Fibroblast of peridontal ligament (primary cell): ENCODE measurements around the gene PSME3.
"Not testable (repeated sequence)": the region's sequence is repeated elsewhere in the genome, so short reads cannot be mapped to it uniquely, and the experiment has no call there.

Experiments
- DNase-seq: peaks from one replicate; pipeline ENCODE4 v3.0.0-alpha.2; 2010; ENCODE audit errors: extremely low read depth

The PSME3 gene

DNA sequence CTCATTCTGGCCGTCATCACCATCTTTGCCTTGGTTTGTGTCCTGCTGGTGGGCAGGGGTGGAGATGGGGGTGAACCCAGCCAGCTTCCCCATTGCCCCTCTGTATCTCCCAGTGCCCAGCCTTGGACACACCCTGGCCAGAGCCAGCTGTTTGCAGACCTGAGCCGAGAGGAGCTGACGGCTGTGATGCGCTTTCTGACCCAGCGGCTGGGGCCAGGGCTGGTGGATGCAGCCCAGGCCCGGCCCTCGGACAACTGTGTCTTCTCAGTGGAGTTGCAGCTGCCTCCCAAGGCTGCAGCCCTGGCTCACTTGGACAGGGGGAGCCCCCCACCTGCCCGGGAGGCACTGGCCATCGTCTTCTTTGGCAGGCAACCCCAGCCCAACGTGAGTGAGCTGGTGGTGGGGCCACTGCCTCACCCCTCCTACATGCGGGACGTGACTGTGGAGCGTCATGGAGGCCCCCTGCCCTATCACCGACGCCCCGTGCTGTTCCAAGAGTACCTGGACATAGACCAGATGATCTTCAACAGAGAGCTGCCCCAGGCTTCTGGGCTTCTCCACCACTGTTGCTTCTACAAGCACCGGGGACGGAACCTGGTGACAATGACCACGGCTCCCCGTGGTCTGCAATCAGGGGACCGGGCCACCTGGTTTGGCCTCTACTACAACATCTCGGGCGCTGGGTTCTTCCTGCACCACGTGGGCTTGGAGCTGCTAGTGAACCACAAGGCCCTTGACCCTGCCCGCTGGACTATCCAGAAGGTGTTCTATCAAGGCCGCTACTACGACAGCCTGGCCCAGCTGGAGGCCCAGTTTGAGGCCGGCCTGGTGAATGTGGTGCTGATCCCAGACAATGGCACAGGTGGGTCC, 18.4 kb downstream of the PSME3 start:
- DNase-seq = not testable (repeated sequence)

DNA sequence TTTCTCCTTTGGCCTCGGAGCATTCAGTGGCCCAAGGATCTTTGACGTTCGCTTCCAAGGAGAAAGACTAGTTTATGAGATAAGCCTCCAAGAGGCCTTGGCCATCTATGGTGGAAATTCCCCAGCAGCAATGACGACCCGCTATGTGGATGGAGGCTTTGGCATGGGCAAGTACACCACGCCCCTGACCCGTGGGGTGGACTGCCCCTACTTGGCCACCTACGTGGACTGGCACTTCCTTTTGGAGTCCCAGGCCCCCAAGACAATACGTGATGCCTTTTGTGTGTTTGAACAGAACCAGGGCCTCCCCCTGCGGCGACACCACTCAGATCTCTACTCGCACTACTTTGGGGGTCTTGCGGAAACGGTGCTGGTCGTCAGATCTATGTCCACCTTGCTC, 19.2 kb downstream of the PSME3 start:
- DNase-seq = no peak

DNA sequence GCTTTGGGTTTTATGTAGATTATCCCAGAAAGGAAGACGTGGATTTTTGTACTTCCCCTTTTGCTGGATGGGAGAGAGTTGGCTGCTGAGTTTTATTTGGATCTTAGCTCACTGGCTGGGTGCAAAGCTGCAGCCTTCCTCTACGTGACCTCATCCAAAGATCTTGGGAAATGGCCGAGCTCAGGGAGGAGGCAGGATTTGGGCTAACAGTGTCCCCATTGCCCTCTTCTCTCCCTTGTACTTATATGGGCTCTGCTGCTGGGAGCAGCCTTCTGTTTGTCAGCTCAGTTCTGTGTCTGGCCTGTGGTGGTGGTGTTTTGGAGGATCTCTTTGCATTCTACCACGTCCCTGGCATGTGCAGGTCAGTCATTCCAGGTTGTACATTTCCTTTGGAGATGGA, 19.8 kb downstream of the PSME3 start:
- no peak for DNase-seq

DNA sequence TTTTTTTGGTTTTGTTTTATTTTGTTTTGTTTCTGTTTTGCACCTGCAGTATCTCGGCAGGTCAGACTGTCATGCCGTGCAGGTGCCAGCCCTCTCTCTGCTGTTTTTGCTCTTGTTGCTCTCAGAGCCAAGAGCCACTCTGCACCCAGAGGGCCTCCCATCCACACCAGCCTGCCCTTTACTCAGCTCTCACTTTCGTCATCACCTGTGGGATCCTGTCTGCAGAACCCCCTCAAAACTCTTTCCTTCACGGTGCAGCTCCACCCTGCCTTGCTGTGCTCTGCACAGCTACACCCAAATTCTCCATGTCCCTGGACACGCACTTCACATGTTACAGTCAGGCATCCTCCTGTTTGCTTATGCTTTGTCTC, 20.4 kb downstream of the PSME3 start:
- no peak for DNase-seq

DNA sequence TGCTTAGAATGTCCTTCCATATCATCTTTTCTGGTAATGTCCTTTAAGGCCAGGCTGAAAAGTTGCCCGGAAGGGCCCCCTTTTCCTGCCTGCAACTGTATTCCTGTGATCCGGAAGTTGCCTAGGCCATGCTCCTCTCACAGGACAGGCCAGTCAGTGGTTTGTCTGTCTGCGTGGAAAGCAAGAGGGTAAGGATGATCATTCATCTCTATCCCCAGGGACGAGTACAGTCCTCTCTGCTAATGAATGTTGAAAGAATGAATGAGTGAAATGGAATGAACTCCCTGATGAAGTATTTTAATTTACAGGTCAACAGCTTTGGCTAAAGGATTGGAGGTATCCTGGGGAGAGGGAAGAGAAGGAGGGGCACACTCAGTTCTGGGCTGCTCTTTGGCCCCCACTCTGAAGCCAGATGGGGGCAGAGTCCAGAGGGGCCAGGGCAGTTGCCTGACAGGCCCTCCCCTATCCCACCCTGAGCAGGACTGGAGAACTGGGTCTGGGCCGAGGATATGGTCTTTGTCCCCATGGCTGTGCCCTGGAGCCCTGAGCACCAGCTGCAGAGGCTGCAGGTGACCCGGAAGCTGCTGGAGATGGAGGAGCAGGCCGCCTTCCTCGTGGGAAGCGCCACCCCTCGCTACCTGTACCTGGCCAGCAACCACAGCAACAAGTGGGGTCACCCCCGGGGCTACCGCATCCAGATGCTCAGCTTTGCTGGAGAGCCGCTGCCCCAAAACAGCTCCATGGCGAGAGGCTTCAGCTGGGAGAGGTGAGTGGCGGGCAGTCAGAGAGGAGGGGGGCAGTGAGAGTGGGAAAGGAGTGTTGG, 21.0 kb downstream of the PSME3 start:
- DNase-seq = no peak

DNA sequence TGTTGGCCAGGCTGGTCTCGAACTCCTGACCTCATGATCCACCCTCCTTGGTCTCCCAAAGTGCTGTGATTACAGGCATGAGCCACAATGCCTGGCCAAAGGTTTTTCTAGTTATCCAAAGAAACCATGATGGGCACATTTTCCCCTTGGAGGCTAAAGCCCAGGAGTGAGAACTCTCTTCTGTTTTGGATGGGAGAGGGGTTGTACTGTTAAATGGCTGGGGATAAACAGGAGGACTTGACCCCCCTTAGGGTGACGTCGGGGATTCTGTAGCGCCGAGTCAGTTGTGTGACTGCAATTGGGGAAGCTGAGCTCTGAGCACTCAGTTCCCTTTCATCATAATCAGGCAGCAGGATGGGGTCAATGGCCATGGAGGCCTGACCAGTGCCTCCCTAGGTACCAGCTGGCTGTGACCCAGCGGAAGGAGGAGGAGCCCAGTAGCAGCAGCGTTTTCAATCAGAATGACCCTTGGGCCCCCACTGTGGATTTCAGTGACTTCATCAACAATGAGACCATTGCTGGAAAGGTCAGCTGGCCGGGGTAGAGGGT, 21.9 kb downstream of the PSME3 start:
- no peak for DNase-seq

- not testable (repeated sequence) for DNase-seq
Observed at GRCh38 chr17:42856093-42856492, 22.9 kb downstream of the PSME3 start.

DNA sequence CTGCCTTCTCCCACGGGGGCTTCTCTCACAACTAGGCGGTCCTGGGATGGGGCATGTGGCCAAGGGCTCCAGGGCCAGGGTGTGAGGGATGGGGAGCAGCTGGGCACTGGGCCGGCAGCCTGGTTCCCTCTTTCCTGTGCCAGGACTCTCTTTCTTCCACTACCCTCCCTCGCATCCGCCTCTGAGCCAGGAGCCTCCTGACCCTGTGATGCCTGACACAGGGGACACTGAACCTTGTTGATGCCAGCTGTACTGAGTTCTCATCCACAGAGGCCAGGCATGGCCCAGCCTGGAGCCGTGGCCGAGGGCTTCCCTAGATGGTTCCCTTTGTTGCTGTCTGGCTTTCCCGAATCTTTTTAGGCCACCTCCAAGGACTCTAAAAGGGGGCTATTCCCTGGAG, 23.3 kb downstream of the PSME3 start:
- not testable (repeated sequence) for DNase-seq

GRCh38 chr17:42857389-42857788, 24.2 kb downstream of the PSME3 start:
- DNase-seq = no peak

GRCh38 chr17:42865638-42866094, 32.5 kb downstream of the PSME3 start:
- no peak for DNase-seq

- no peak for DNase-seq
Observed at GRCh38 chr17:42866216-42866615, 33.0 kb downstream of the PSME3 start.

DNA sequence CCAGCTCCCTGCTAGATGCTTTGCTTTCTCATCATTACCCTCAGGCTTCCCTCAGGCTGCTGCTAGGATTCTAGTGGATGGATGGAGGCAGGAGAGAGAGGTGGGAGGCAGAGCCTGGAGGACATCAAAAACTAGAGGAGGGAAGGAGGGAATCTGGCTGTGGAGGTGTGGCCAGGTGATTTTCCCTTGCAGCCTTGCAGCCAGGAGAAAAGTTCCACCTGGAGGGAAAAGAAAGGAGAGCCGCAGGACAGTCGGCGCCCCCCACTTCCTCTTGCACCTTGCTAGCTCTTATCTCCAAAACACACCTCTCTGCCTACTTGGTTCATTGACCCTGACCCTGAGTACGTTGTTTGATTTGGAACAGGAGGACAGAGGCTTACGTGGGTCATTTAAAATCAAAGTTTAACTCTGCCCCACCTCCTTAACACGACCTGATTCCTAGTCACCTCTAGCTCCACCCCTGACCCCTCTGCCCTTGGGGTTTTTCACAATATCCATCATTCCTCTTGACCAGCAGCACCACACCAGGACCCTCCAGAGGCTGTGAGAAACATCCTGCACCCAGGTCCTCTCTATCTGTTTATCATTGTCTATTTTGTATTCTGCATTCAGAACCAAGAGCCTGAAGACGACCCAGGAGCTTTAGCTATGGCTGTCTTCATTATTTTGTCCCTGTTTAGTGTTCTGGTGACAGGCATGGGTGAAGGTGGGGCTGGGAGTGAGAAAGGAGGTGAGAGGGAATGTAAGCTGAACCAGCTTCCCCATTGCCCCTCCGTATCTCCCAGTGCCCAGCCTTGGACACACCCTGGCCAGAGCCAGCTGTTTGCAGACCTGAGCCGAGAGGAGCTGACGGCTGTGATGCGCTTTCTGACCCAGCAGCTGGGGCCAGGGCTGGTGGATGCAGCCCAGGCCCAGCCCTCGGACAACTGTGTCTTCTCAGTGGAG, 33.7 kb downstream of the PSME3 start:
- no peak for DNase-seq

GRCh38 chr17:42867694-42868261, 34.6 kb downstream of the PSME3 start:
- DNase-seq = not testable (repeated sequence)

DNA sequence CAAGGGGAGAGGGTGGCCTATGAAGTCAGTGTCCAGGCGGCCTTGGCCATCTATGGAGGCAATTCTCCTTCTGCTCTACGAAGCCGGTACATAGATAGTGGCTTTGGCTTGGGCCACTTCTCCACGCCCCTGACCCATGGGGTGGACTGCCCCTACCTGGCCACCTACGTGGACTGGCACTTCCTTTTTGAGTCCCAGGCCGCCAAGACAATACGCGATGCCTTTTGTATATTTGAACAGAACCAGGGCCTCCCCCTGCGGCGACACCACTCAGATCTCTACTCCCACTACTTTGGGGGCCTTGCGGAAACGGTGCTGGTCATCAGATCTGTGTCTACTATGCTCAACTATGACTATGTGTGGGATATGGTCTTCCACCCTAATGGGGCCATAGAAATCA, 35.1 kb downstream of the PSME3 start:
- DNase-seq = no peak

DNA sequence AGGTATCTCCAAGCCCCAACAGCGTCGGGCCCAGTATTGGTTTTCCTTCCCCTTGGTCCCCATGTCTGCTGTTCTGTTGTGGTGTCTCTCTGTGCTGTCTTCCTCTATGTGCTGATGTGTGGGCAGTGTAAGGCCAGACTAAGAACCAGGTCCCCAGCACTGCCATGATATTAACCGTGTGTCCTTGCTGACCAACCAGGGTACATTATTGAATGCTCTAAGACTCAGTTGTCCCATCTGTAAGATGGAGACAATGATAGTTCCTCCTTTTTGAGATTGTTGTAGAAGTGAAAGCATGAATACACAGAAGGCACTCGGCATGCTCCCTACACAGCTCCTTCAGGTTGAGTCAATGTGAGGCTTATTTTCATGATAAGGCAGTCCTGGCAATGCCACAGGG, 38.5 kb downstream of the PSME3 start:
- no peak for DNase-seq

DNA sequence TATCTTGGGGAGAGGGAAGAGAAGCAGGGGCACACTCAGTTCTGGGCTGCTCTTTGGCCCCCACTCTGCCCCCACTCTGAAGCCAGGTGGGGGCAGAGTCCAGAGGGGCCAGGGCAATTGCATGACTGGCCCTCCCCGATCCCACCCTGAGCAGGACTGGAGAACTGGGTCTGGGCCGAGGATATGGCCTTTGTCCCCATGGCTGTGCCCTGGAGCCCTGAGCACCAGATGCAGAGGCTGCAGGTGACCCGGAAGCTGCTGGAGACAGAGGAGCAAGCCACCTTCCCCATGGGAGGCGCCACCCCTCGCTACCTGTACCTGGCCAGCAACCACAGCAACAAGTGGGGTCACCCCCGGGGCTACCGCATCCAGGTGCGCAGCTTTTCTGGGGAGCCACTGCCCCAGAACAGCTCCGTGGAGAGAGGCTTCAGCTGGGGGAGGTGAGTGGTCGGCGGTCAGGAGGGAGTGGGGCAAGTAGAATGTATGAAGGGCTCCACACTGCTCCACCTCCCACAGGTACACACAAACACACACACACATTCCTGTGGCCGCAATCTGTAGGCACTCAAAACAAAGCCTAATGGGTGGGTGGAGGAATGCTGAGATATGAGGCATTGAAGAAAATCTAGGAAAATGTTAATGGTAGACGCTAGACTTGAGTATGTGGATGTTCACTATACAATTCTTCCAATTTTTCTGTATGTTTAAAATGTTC, 39.2 kb downstream of the PSME3 start:
- DNase-seq = no peak

DNA sequence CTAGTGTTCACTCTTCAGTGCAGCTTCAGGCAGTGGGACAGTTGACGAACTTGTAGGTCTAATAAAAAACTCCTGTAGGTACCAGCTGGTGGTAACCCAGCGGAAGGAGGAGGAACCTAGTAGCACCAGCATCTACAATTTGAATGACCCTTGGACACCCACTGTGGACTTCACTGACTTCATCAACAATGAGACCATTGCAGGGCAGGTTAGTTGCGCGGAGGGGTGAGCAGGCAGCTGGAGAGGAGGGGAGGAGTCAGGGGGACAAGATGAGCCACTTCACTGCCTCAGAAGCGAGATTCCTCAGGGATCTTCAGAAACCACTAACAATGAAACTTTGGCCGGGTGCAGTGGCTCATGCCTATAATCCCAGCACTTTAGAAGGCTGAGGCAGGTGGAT, 40.1 kb downstream of the PSME3 start:
- no peak for DNase-seq

GRCh38 chr17:42873932-42874695, 40.9 kb downstream of the PSME3 start:
- not testable (repeated sequence) for DNase-seq

GRCh38 chr17:42877037-42877436, 43.8 kb downstream of the PSME3 start:
- no peak for DNase-seq
